Epithelial cell of esophagus (primary cell): ENCODE measurements around the gene PLA2G15.

Experiments
- DNase-seq: peaks from one replicate; pipeline ENCODE4 v3.0.0; 2010; ENCODE audit warnings: low read depth
- H3K4me3 ChIP-seq: 2 replicates; pipeline ENCODE4 v1.5.1; 2011; ENCODE audit warnings: mild to moderate bottlenecking, low read length, control low read depth
- TF ChIP-seq, protein P1 (sequence below): IDR thresholded peaks from 2 replicates; pipeline ENCODE4 v1.5.1; 2011; ENCODE audit warnings: low read depth, mild to moderate bottlenecking, low read length, control low read depth, inconsistent platforms; ENCODE audit not compliant: insufficient read depth; ENCODE audit errors: missing control alignments

The PLA2G15 gene

DNA sequence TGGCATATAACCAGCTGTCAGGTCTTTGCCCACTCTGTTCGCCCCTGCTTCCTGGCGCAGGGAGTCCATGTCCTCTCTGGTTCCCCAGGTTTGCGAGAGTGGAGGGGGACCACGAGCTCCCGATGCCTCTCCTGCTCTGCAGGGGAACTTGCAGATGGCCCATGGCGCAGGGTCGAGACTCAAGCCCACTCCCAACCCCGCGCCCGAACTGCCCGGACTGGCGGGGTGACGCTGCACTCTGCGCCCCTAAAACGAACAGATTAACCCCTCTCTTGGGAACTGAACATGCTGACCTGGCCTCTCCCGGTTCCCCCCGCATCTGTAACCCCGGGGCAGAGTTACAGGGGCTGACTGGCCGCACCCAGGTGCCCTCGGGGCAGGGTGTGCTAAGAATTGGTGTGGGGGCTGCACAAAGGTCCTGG is 681 bp upstream of the PLA2G15 start:
- DNase-seq = no peak
- H3K4me3 ChIP-seq = peak overlapping the region; percentile 88
- TF ChIP-seq, protein P1, sequence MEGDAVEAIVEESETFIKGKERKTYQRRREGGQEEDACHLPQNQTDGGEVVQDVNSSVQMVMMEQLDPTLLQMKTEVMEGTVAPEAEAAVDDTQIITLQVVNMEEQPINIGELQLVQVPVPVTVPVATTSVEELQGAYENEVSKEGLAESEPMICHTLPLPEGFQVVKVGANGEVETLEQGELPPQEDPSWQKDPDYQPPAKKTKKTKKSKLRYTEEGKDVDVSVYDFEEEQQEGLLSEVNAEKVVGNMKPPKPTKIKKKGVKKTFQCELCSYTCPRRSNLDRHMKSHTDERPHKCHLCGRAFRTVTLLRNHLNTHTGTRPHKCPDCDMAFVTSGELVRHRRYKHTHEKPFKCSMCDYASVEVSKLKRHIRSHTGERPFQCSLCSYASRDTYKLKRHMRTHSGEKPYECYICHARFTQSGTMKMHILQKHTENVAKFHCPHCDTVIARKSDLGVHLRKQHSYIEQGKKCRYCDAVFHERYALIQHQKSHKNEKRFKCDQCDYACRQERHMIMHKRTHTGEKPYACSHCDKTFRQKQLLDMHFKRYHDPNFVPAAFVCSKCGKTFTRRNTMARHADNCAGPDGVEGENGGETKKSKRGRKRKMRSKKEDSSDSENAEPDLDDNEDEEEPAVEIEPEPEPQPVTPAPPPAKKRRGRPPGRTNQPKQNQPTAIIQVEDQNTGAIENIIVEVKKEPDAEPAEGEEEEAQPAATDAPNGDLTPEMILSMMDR = no peak

DNA sequence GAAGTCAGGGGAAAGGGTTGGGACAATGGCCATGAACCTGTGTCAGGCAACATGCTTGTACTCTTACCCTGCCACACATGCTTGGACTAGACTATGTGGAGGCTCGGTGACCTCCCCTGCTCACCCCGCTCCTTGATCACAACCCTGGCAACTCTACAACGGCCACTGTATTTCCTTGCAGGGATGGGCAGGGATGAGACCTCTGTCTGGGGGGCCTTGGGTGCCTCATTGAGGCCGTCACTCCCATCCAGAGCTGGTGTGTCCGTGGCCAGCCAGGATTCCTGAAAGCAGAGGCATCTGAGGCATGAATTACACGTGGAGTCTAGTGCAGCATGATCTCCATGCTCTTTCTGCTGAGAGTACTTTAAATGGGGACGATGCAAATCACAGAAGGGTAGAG is 948 bp downstream of the PLA2G15 start:
- DNase-seq = no peak
- peak overlapping the region; percentile 88 for H3K4me3 ChIP-seq
- TF ChIP-seq, protein P1 = no peak

DNA sequence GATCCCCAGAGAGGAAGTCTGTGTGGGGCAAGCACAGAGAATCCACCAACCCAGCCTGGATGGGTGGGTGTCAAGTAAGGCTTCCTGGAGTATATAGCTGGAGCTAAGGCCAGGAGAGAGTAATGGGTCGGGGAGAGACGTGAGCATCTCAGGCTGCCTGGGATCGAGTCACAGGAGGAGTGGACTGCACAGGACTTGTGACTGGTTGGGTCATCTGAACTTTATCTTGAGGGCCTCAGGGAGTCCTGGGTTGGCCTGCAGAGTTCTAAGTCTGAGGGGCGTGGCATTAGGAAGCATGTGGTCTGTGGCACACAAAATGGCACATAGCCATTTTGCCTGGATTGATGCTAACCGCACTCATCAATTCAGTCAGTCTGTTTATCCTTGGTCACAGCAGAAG is 1.5 kb downstream of the PLA2G15 start:
- TF ChIP-seq, protein P1 = no peak
- H3K4me3 ChIP-seq = no peak overlapping the region
- no peak for DNase-seq

DNA sequence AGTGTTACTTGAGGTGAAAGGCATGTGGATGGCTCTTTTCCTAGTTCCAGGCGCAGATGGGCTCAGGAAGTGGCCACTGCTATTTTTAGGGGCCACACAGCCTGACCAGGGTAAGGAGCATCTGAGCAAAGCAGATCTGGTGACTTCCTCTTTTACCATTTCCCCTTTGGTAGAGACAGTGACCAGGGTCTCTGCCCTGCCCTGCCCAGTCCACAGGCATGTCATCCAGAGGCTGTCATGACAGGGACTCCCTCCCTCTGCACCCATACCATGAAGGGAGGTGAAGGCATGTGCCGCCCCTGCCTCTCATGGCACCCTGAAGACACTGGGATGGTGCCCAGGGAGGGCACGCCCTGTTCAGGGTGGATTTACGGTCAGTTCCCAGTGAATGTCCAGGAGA is 2.2 kb downstream of the PLA2G15 start:
- DNase-seq = no peak
- TF ChIP-seq, protein P1 = no peak
- H3K4me3 ChIP-seq = no peak overlapping the region

DNA sequence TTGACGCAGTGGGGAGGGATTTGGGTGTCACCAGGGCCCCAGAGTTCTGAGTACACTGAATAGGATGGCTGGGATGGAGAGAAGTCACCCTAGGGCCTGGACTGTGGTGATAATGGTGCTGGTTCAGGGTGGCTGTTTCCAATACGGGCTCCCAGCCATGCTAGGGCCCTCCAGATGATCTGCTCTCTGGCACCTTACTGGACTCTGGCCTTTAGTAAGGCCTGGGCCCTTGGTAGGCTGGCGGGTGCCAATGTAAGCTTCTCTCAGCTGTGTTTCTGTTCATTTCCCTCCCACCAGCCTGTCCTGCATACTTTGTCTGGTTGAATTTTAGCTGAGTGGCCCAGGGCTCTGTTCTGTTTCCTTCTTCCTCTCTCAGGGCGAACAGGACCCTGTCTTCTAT is 2.8 kb downstream of the PLA2G15 start:
- TF ChIP-seq, protein P1 = no peak
- no peak for DNase-seq

DNA sequence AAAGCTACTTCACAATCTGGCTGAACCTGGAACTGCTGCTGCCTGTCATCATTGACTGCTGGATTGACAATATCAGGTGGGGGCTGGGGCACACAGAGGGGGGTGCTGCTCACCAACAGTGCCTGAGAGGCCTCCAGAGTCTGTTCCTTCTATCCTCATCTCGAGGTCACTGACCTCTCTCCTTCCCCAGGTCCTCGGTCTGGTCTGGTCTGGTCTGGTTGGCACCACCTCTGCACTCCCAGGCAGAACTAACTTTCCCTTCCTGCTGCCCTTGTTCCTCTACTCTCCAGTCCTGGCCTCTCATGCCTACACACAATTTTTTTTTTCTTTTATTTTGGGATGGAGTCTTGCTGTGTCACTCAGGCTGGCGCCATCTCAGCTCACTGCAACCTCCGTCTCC is 4.2 kb downstream of the PLA2G15 start:
- TF ChIP-seq, protein P1 = no peak
- no peak overlapping the region for H3K4me3 ChIP-seq
- DNase-seq = no peak

More for the DNA sequence above, 2.8 kb downstream of the PLA2G15 start:
- no peak overlapping the region for H3K4me3 ChIP-seq

DNA sequence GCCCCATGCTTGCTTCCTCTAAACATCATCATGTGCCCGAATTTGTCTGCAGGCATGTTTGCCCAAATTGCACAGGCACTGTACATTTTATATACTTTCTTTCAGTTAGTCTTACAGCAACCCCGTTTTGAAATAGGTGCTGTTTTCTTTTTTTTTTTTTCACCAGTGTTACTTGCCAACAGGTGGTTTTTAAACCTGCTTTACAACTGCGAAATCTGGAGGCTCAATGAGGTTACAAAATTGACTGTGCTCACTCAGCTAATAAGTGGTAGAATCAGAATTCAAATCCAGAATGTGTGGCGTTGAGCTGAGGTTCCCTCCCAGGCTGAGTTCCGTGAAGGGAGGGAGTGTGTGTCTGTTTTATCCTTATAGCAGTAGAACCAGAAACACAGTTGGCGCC is 5.8 kb downstream of the PLA2G15 start:
- DNase-seq = no peak
- TF ChIP-seq, protein P1 = no peak
- no peak overlapping the region for H3K4me3 ChIP-seq
